ENCODE data around the gene ZBTB39.

- TF ChIP-seq CTCF (IDR thresholded peaks at IDR 0.05; ENCODE audit: poor library complexity) (no peak), EZH2 (IDR thresholded peaks at IDR 0.05; ENCODE audit: borderline replicate concordance) (no peak)
These were observed 14.8 kb downstream of the ZBTB39 start for GRCh38 chr12:56991319-56992246.
